ENCODE measurements around the gene SPO11.
A peak's percentile ranks its signal among the peaks of the same experiment; 100 is the strongest.

SPO11 gene

DNA sequence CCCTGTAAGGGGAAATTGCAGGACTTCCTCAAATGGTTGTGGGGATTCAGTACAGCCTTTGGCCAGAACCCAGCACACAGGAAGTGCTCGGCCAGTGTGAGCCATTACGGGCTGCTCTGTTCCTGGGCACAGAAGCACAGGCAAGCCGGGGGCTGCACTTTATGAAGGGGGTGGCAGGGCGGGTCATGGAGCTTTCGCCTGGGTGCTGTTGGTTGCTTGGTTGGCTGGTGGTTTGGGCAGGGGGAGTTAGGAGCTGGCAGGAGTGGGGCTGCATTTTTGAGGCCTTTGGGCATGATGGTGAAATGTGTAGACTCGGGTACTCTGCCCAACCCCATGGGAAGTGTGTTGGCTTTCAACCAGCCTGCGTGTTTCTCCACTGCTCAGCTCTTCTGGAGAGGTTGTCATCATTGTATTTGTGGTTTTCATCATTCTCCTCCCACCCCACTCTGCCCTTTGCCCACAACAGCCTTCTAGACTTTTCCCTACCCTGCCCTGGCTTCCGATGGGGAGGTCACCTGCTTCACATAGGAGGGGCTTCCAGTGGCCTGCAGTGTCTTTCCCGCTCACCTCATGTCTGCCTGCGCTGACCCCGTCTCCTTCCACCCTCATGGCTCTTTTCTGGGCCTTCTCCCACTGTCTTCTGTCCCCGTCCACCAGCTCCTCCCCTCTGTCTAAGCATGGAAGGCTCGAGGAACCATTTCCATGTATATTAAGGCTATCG lies 45.5 kb downstream of the SPO11 start:
- DNase-seq (ENCODE audit: low read depth in 2 of 3, low spot score in 2 of 3) = no peak

GRCh38 chr20:57375652-57376230 lies 46.1 kb downstream of the SPO11 start:
- no peak for DNase-seq (ENCODE audit: low read depth in 2 of 3, low spot score in 2 of 3)

GRCh38 chr20:57377350-57377749 lies 47.7 kb downstream of the SPO11 start:
- DNase-seq (ENCODE audit: low read depth in 2 of 3, low spot score in 2 of 3) = no peak

DNA sequence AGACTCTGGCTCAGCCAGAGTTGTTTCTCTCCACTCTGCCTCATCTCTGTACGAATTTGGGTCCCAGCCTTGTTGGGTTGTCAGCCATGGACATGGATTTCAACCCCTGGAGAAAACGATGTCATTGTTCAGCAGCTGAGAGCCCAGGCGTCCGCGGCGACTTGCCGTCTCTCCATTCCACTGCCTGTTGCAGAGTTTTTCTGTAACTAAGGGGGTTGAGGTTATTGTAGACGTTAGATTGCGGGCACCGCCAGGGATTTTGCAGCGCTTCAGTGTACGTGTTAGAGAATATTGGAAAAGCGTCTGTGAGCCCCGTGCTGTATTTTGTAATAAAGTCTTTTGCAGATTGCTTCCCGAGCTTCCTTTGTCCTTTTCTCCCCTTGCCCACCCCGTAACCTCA lies 48.5 kb downstream of the SPO11 start:
- DNase-seq (ENCODE audit: low read depth in 2 of 3, low spot score in 2 of 3) = no peak

- no peak for DNase-seq (ENCODE audit: low read depth in 2 of 3, low spot score in 2 of 3)
These were observed 49.2 kb downstream of the SPO11 start for GRCh38 chr20:57378646-57379262.

DNA sequence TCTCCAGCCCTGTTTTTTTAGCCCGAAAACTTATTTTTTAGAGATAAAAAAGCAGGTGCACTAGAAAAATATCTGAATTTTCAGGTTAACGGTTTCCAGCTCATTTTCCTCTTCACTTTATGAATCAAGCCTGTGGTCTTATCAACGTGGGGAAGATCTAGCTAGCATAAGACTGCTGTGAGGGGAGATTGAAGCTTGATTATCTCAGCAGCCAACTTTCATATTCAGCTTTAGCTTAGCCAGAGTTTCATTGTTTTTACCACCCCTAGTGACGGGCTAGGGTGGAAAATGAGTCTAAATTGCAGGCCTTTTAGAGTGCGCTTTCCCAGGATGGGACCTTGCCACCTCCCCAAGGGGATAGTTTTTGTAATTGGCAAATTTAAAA lies 49.7 kb downstream of the SPO11 start:
- no peak for DNase-seq (ENCODE audit: low read depth in 2 of 3, low spot score in 2 of 3)

DNA sequence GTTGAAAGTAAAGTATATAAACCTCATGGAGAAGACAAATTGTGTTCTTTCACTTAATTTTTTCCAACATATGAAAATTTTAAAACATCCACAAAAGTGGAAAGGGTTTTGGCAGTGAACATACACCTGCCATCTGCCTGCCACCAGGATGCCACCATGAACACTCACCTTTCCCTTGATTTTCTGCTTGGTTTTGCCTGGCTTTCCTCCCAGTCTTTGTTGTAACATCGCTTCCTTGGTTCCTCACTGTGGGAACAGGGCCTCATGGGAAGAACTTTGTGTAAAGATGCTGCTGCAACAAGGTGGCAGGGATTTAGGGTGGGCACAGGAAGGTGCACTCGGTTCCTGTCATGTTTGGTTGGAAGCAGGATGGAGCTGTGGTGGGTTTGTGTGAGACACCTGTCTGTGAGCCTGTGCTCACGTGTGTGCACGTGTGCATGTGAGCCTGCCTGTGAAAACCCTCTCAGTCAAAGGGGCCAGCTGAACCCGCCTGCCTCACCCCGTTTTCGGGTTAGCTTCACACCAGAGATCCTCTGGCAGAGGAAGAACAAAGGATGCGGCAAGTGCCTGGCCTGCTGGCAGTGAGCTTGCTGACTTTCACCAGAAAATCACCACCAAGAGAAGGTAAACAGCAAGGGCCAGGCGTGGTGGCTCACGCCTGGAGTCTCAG lies 50.6 kb downstream of the SPO11 start:
- no peak for DNase-seq (ENCODE audit: low read depth in 2 of 3, low spot score in 2 of 3)

- DNase-seq (ENCODE audit: low read depth in 2 of 3, low spot score in 2 of 3) = peak in 2 of 3 experiments; percentile 55 to 79
These were observed 52.2 kb downstream of the SPO11 start for GRCh38 chr20:57381596-57382503.

DNA sequence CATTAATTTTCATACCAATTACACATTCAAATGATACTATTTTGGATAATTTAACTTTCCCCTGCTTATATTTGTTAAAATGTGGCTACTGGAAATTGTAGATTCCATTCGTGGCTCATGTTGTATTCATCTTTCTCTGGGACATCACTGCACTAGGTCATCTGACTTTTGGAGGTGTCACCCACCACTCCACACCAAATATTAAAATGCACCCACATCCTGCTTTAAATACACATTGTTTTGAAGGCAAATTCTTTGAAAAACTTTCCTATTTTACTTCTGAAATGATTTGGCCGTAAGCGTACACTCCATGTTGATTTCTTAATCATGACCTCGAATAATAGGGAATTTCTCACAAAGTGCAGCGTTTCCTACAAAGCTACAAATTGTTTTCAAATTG lies 52.9 kb downstream of the SPO11 start:
- no peak for DNase-seq (ENCODE audit: low read depth in 2 of 3, low spot score in 2 of 3)

GRCh38 chr20:57383447-57384347 lies 54.1 kb downstream of the SPO11 start:
- DNase-seq (ENCODE audit: low read depth in 2 of 3, low spot score in 2 of 3) = no peak

- no peak for DNase-seq (ENCODE audit: low read depth in 2 of 3, low spot score in 2 of 3)
These were observed 54.9 kb downstream of the SPO11 start for GRCh38 chr20:57384486-57384885.

GRCh38 chr20:57384953-57385761 lies 55.6 kb downstream of the SPO11 start:
- no peak for DNase-seq (ENCODE audit: low read depth in 2 of 3, low spot score in 2 of 3)

GRCh38 chr20:57385940-57386339 lies 56.3 kb downstream of the SPO11 start:
- DNase-seq (ENCODE audit: low read depth in 2 of 3, low spot score in 2 of 3) = no peak

- no peak for DNase-seq (ENCODE audit: low read depth in 2 of 3, low spot score in 2 of 3)
These were observed 57.2 kb downstream of the SPO11 start for GRCh38 chr20:57386762-57387161.

DNA sequence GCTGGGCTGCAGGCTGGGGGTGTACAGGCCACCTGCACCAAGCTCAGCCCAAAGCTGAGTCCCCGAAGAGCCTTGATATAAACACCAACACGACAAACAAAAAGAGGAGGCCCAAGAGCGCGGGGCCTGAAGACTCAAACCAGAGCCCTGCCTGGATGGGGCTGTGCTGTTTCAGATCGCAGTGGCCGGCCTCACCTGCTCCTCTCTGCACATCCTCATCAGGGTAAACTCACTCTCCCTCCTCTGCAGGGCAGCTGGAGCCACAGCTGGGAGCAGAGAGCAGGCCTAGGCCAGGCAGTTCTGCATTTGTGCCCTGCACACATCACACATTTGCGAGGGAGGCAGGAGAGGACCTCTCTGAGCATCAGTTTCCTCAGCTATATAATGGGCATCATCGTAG lies 57.9 kb downstream of the SPO11 start:
- DNase-seq (ENCODE audit: low read depth in 2 of 3, low spot score in 2 of 3) = no peak

GRCh38 chr20:57387945-57388371 lies 58.4 kb downstream of the SPO11 start:
- DNase-seq (ENCODE audit: low read depth in 2 of 3, low spot score in 2 of 3) = no peak

DNA sequence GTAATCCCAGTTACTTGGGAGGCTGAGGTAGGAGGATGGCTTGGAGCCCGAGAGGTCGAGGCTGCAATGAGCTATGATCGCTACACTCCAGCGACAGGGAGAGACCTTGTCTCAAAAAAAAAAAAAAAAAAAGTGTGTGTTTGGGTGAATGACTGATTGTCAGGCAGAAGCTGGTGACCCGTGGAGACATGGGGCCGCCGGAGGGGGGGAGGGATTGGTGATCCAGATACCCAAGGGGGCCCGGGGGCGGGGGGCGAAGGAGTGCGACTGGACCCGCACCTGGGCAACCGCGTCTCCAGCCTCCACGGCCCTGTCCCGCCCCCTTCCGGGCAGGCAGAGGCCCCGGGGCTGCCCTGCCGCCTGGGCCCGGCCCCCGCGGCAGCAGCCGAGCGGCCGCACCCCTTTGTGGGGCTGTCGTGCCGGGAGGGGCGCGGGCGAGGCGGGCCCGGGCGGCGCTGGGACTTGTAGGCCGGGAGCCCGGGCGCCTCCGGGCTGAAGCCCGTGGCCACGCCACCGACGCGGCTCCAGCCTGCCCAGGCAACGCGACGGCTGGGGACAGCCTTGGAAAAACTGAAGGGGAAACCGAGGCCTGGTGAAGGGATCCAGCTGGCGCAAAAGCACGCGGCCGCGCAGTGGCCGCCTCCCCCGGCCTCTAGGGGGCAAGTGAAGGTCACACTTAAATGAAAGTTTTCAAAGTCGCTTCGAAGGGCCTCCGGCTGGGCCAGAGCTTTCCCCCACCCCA lies 59.5 kb downstream of the SPO11 start:
- no peak for DNase-seq (ENCODE audit: low read depth in 2 of 3, low spot score in 2 of 3)

All from activated CD8-positive, alpha-beta memory T cell treated with anti-CD3 and anti-CD28 coated beads for 48 hours (primary cell).